GM19372 (cell line): ENCODE measurements around the gene ACTA2.

Experiments
- ATAC-seq: cut with Tn5 transposase; IDR thresholded peaks from one replicate; pipeline ENCODE4 v1.9.1; 2021; ENCODE audit warnings: mild to moderate bottlenecking, low read depth, moderate library complexity; ENCODE audit not compliant: unreplicated experiment

ACTA2 gene

DNA sequence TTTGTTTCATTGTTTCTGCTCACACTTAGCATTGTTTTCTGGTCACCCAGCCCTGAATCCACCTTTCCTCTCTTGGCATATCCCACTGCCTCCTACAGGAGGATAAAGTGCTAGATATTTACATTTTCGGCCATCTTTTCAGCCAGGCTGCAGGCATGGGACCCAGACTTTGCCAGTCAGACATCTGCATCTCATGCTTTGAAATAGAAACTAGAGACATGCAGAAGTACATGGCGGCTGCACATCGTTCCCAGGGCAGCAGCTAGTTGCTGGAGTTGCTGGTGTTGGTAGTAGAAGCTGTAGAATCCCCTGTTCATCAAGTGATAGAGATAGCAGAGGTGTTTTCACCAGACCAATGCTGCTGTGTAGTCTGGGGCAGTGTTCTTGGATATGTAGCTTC, 53.8 kb downstream of the ACTA2 start:
- no peak for ATAC-seq

DNA sequence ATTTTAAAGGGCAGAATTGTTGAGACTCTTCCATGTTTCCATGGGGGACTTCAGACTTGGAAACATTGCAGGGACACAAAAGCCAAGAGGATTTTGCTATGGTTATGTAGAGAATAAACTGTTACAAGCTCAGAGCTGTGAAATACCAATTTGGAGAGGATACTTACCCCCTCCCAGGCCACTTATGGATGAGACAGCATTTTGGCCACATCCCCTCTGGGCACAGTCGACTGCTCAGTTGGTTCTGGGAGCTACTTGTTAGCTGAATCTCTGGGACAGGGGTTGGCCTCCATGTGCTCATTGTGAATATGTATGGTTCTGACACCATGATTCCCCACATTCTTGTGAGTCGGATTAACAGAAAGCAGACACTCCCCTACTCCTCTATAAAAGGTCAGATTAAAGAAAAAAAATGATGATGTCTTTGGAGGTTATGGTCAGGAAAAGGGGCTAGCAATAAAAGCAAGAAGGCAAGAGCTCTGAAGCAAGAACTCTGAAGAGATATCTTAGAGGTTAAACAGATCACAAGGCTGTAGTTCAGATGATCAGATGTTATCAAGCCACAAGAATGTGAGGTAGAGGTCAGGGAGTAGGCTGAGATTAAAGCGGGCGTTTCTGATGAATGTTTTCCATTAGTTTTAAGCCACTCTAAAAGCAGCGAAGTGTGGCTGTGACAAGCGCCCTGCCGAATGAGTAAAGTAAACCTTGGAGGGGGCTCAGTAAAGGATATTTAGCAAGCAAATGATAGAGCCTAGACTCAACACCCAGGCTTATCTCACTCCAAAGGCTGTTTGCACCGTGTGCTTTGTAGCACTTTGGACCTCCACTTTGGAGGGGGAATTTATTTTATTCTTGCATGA, 55.3 kb downstream of the ACTA2 start:
- no peak for ATAC-seq

DNA sequence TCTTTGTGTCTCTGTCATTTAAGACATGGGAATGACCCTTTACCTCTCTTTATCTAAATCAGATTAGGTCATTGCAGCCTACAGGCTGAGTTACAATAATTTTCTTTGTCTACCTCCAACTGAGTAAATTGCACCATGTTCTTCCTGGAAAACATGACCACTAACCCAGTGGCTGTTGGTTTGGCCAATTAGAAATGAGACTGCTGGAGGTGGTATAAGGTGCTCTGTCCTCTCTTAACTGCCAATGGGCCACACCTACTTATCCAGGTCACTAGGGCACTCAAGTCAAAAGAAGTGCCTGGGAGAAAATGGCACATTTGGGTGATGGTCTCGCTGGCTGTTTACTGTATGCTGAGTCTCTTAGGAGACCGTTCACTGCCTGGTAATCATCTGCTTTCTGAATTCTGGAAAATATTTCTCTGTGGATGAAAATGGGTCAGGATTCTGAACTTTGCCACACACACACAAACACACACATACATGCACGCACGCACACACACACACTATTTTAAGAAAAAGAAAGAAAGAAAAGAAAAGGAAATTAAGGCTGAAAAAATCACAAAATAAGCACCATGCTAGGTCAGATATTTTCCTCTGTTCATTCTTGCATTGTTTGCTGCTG, 56.1 kb downstream of the ACTA2 start:
- no peak for ATAC-seq

DNA sequence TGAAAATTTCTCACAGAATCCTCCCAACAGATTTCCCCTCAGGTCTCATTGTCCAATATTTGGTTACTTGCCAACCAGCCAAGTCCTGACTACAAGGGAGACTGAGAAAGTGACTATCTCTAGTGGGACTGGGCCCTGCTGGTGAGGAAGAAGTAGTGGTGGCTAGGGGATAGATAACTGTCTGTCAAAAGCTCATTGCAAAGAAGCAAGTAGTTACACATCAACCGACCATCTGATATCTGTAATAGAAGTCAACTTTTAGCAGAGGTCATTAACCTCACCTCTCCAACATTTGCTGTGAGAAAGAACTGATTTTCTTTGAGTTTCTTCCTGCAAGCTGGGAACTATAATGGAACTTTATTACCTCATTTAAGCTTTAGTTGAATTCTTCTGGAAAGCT, 57.3 kb downstream of the ACTA2 start:
- no peak for ATAC-seq

DNA sequence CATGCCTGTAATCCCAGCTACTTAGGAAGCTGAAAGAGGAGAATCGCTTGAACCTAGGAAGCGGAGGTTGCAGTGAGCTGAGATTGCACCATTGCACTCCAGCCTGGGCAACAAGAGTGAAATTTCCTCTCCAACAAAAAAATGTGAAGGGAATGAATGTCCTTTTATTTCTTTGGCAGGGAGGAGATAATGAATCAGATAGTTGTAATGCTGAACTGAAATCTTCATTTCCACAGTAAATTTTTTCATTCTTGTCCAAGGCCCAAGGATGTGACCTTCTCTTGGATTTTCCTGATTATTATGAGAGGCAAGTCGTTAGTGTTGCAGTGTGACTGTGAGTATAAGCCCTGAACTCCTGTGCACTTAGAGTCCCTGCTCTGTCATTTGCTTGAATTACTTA, 59.0 kb downstream of the ACTA2 start:
- no peak for ATAC-seq

DNA sequence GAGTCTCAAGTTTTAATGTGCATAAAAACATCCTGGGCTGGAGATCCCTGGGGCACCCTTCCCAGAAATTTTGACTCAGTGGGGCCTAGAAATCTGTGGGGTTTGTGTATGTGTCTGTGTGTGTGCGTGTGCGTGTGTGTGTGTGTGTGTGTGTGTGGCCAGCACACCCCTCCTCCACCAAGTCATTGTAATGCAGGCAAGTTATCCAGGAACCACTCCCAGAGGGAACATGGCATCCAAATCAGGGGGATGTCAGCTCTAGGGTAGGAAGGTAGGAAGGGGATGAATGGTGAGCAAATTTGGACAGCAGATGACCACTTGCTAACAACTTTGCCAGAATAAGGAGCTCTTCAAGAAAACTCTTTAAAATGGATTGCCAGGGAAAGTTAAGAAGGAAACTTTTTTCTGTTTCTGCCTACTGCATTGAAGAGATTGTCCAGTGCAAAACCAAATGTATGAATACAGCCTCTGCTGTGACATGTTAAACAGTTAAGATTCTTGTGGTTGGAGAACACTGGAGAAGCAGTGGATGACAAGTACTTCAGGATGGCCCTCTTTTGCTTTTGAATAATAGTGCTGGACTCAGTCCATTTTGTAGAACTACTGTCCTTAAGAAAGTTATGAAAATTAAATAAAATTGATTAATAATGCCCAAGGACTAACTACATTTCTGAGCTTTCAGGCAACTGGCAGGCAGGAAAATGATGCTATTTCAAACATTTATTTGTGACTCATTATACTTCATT, 60.2 kb downstream of the ACTA2 start:
- no peak for ATAC-seq

DNA sequence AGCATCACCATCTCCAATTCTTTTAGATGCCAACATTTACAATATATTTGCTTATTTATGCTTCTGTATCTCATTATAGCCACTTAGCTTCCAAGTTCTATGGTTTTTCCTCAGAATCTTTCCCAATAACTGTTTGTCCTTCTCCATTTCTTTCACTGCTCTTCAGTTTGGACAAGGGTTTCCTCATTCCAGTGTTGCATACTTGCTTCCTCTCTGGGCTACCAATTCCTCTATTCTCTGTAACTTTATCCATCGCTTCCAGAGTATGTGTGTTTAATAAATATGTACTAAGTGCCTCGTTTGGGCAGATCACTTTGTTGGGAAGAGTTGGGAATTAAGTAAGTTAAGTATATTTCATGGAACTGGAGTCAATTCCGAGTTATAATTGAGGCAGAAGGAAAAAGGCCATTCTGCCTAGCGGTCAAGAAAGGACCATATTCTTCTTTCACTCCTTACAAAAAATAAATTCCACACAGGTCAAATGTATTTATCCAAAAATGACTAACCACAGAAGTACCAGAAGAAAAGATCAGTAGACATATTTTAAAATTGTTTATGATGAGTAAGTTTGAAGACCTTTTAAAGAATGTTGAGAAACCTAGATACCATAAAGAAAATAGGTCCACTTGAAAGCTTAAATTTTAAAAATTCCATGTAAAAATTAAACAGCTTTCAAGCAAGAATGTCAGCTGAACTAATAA, 61.7 kb downstream of the ACTA2 start:
- no peak for ATAC-seq

DNA sequence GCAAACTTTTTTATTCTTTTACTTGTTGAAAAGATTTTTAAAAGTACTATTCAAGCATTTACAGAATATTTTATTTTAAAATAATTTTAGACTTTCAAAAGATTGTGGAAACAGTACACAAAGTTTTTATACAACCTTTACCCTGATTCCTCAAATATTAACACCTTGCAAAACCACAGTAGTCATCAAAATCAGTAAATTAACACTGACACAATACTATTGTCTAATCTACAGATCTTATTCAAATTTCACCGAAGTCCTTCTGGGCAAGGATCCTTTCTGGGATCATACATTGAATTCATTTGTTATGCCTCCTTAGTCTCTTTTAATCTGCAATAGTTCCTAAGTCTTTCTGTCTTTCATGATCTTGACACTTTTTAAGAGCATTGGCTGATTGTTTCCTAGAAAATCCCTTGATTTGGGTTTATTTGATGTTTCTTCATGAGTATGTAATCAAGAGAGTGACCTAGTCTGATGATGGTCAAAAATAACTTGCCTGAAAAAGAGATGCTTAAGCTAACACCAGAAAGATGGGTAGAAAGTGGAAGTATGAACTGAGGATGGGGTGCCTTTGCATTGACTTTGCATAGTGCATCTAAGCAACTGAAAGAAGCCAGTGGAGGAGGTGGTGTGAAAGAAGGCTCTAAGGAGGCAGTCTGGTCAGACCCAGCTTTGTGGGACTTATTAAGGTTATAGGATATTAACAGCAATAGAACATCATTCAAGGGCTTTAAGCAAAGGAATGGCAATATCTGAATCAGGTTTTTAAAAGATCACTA, 62.8 kb downstream of the ACTA2 start:
- peak; percentile 57 for ATAC-seq

DNA sequence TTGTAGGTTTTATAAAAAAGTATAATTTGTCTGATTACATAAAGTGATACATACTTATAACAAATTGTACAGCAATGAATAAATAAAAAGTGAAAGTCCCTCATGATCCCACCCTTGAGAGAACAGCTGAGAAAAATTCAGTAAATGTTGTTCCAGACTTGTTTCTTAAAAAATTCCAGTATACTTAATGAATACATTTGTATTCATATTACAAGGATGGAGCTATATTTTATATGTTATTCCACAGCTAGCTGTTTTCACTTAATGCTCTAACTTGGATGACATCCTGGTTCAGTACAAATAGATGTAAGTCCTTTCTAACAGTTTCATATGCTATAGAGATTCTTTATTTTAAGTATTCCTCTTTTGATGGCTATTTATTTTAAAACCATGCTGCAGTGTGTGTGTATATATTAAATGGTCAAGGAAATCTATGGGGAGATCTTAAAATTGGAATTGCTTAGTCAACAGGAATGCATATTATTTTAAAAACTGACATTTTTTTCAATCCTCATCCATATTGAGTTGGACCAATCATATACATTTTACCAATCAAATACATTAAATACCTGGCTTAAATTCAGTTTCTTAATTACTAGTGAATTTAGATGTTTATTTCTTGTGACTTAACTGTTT, 63.6 kb downstream of the ACTA2 start:
- ATAC-seq, result no peak

DNA sequence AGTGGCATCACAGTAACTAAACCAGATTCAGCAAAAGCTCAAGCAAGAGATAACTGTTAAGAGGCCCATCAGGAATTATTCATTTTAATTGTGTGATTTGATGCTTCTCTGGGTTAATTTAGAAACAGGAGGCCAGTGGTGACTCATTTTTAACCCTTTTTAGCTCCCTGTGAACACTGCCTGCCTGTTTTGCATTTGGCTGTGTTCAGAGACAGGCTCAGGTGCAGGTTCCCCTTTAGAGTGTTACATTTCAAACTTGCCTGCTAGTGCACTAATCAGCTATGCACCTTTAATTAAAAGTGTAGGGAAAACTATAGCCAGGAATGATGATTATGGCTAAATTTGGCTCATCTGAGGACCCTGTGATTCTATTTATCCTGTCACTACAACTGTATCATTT, 66.0 kb downstream of the ACTA2 start:
- ATAC-seq, result peak; percentile 54
